NCI-H2171 treated with DMSO at 0.1 percent for 48 hours (cell line): ENCODE data around the gene TMEM190.

ENCODE experiments used
- DNase-seq: peaks from one replicate; lab custom pipeline; 2025; lab: John Stamatoyannopoulos, UW

The TMEM190 gene

GRCh38 chr19:55423225-55424005 is 46.8 kb downstream of the TMEM190 start:
- peak; percentile 43 for DNase-seq

- DNase-seq = no peak
Observed at GRCh38 chr19:55424518-55424917, 47.9 kb downstream of the TMEM190 start.

GRCh38 chr19:55426042-55426441 is 49.4 kb downstream of the TMEM190 start:
- no peak for DNase-seq
